Activated CD4-positive, CD25-positive, alpha-beta regulatory T cell treated with anti-CD3 and anti-CD28 coated beads, Interleukin-2, amount 50 U/mL, for 24 hours (primary cell): ENCODE measurements around the gene LANCL1.
"Not testable (repeated sequence)": the region's sequence is repeated elsewhere in the genome, so short reads cannot be mapped to it uniquely, and the experiment has no call there.

Source experiments
- ATAC-seq, 2 donors: fragments of 150-1000 bp; cut with Tn5 transposase; one replicate each; pipeline ENCODE4 v1.10.0; 2021; ENCODE audit warnings: mild to moderate bottlenecking in 1 of 2, moderate library complexity in 1 of 2

The LANCL1 gene

GRCh38 chr2:210459407-210459806, 17.2 kb downstream of the LANCL1 start:
- ATAC-seq: no peak

- ATAC-seq: no peak
These were observed 18.2 kb downstream of the LANCL1 start for GRCh38 chr2:210458395-210458794.

GRCh38 chr2:210456571-210456970, 20.0 kb downstream of the LANCL1 start:
- ATAC-seq: no peak

GRCh38 chr2:210454336-210454735, 22.2 kb downstream of the LANCL1 start:
- ATAC-seq: no peak

GRCh38 chr2:210452194-210452593, 24.4 kb downstream of the LANCL1 start:
- no peak for ATAC-seq

GRCh38 chr2:210450942-210451341, 25.6 kb downstream of the LANCL1 start:
- not testable (repeated sequence) for ATAC-seq

GRCh38 chr2:210445732-210446131, 30.8 kb downstream of the LANCL1 start:
- ATAC-seq: no peak

- ATAC-seq: no peak
These were observed 31.3 kb downstream of the LANCL1 start for GRCh38 chr2:210445116-210445707.

GRCh38 chr2:210443527-210443926, 33.0 kb downstream of the LANCL1 start:
- ATAC-seq: no peak

GRCh38 chr2:210442878-210443277, 33.7 kb downstream of the LANCL1 start:
- no peak for ATAC-seq

GRCh38 chr2:210442457-210442856, 34.1 kb downstream of the LANCL1 start:
- ATAC-seq: no peak

- no peak for ATAC-seq
These were observed 36.4 kb downstream of the LANCL1 start for GRCh38 chr2:210440206-210440605.

- ATAC-seq: no peak
These were observed 41.1 kb downstream of the LANCL1 start for GRCh38 chr2:210435439-210435838.

GRCh38 chr2:210432633-210433032, 43.9 kb downstream of the LANCL1 start:
- no peak for ATAC-seq

- no peak for ATAC-seq
These were observed 47.0 kb downstream of the LANCL1 start for GRCh38 chr2:210429403-210430137.

GRCh38 chr2:210428393-210429179, 48.0 kb downstream of the LANCL1 start:
- no peak for ATAC-seq

- ATAC-seq: not testable (repeated sequence)
These were observed 49.2 kb downstream of the LANCL1 start for GRCh38 chr2:210427309-210427708.

GRCh38 chr2:210422366-210422765, 54.2 kb downstream of the LANCL1 start:
- ATAC-seq: no peak

- ATAC-seq: no peak
These were observed 54.6 kb downstream of the LANCL1 start for GRCh38 chr2:210421916-210422315.

- ATAC-seq: no peak
These were observed 63.9 kb downstream of the LANCL1 start for GRCh38 chr2:210412660-210413059.

- ATAC-seq: no peak
These were observed 66.0 kb downstream of the LANCL1 start for GRCh38 chr2:210410542-210410941.

GRCh38 chr2:210399440-210400041, 77.0 kb downstream of the LANCL1 start:
- ATAC-seq: no peak

- ATAC-seq: no peak
These were observed 84.1 kb downstream of the LANCL1 start for GRCh38 chr2:210392469-210392881.
